ENCODE measurements around the gene LRRC4C. TPM values are rescaled to one million over a fixed set of nuclear protein-coding genes. Genes with fewer than 3 reads are reported as not detected.

The LRRC4C gene
- total RNA-seq, 4 donors from 2014 or later = 1.5 to 2.8 (median 1.7) TPM

- H3K36me3 ChIP-seq = no peaks in the 10 kb centered on the region
- 56 to 67% methylated on average over 6 to 17 of the region's 18 CpGs for WGBS, 2 donors (ENCODE audit: low coverage in 1 of 2)
- H3K27ac ChIP-seq = peak overlapping the region in 1 of 4 donors; percentile 14
- H3K4me1 ChIP-seq = peaks cover 0 to 11% (median 0%) of the 10 kb centered on the region in 3 donors
- no peaks in the 10 kb centered on the region for H3K27me3 ChIP-seq
- no peaks in the 10 kb centered on the region for H3K9me3 ChIP-seq
- ATAC-seq = no peak
- H3K4me3 ChIP-seq = peak overlapping the region in 1 of 2 donors; percentile 13
- no peak for TF ChIP-seq POLR2A (IDR thresholded peaks at IDR 0.05)
- TF ChIP-seq POLR2AphosphoS5 (IDR thresholded peaks at IDR 0.05) = no peak
- TF ChIP-seq EP300 (IDR thresholded peaks at IDR 0.05) = no peak
- TF ChIP-seq, protein P1, sequence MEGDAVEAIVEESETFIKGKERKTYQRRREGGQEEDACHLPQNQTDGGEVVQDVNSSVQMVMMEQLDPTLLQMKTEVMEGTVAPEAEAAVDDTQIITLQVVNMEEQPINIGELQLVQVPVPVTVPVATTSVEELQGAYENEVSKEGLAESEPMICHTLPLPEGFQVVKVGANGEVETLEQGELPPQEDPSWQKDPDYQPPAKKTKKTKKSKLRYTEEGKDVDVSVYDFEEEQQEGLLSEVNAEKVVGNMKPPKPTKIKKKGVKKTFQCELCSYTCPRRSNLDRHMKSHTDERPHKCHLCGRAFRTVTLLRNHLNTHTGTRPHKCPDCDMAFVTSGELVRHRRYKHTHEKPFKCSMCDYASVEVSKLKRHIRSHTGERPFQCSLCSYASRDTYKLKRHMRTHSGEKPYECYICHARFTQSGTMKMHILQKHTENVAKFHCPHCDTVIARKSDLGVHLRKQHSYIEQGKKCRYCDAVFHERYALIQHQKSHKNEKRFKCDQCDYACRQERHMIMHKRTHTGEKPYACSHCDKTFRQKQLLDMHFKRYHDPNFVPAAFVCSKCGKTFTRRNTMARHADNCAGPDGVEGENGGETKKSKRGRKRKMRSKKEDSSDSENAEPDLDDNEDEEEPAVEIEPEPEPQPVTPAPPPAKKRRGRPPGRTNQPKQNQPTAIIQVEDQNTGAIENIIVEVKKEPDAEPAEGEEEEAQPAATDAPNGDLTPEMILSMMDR (IDR thresholded peaks at IDR 0.05) = no peak
These were observed 1179.0 kb downstream of the LRRC4C start for GRCh38 chr11:40280159-40281051.

DNA sequence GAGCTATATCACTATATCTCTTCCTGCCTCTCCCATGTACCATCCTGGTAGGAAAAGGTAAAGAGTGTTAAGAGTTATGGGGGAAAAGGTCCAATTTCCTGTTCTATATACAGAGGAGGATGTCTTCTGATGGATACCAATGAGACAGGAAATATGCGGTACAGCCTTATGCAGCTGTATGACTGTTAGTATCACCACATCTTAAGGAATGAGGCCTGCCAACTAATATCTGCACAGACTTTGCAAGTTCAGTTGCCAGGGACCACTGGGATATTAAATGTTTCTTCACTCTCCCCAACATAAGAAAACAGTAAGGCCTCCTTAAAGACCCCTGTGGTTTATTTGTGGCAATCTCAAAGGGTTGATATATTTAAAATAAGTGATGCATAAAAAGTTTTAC is 1182.5 kb downstream of the LRRC4C start:
- Histone ChIP-seq H3K36me3 (no peaks in the 10 kb centered on the region), H3K4me1 (peaks cover 0 to 11% (median 0%) of the 10 kb centered on the region in 3 donors), H3K4me3 (no peak overlapping the region), H3K27ac (no peak overlapping the region), H3K27me3 (no peaks in the 10 kb centered on the region), H3K9me3 (no peaks in the 10 kb centered on the region)
- ATAC-seq = no peak
- 78 to 100% methylated on average over 1 of the region's 1 CpG for WGBS, 2 donors (ENCODE audit: low coverage in 1 of 2)
- TF ChIP-seq, protein P1 (IDR thresholded peaks at IDR 0.05) = no peak
- TF ChIP-seq EP300 (IDR thresholded peaks at IDR 0.05) (no peak), POLR2A (IDR thresholded peaks at IDR 0.05) (no peak), POLR2AphosphoS5 (IDR thresholded peaks at IDR 0.05) (no peak)

DNA sequence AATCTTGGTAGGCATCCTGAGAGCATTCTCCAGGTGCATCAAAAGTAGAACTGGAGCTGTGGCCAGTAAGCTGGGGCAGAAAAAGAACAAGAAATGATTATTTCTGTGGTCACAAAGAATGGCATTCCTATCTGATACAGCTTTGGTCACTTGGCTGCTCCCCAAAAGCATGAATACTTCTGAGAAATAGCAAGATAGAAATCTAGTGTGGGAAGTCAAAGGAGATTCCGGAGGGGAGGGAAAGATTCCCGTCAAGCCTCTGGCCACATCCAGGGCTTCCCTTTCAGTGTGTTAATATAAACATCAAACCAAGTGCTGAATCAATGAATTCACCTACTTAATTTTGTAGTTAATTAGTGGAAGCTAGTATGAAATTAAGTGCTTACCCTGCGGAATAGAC is 1185.4 kb downstream of the LRRC4C start:
- Histone ChIP-seq H3K36me3 (no peaks in the 10 kb centered on the region), H3K27ac (no peak overlapping the region), H3K4me3 (no peak overlapping the region), H3K9me3 (no peaks in the 10 kb centered on the region), H3K4me1 (no peaks in the 10 kb centered on the region), H3K27me3 (no peaks in the 10 kb centered on the region)
- TF ChIP-seq, protein P1 (IDR thresholded peaks at IDR 0.05) = no peak
- TF ChIP-seq POLR2AphosphoS5 (IDR thresholded peaks at IDR 0.05) = no peak
- TF ChIP-seq POLR2A (IDR thresholded peaks at IDR 0.05) = no peak
- no peak for TF ChIP-seq EP300 (IDR thresholded peaks at IDR 0.05)
- no peak for ATAC-seq
- 15 to 62% methylated on average over 2 to 3 of the region's 3 CpGs for WGBS, 2 donors (ENCODE audit: low coverage in 1 of 2)

DNA sequence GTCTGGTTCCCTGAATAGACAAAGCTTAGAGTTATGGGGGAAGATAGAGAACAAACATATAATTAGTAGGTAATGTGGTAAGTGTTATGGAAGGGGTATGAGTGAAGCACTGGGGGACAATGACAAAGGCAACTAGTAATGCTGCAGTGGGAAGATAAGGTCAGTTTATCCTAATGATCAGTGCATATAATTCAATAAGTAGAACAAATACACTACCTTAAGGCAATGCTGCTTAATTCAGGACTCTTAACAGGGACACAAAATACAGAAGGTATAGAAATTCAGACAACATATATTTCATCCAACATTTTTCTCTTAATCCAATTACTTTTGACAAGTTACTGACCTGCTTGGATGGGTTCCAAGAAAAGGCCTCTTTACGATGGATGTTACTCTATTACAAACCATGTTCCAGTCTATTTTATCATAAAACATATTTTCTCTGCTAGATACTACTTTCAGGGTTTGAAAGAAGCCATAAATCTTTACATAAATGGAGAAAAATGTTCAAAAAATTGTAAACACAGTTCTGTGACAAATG is 1186.2 kb downstream of the LRRC4C start:
- Histone ChIP-seq H3K4me1 (no peaks in the 10 kb centered on the region), H3K27me3 (no peaks in the 10 kb centered on the region), H3K36me3 (no peaks in the 10 kb centered on the region), H3K27ac (no peak overlapping the region), H3K9me3 (no peaks in the 10 kb centered on the region), H3K4me3 (no peak overlapping the region)
- 8 to 45% methylated on average over 1 of the region's 1 CpG for WGBS, 2 donors (ENCODE audit: low coverage in 1 of 2)
- TF ChIP-seq, protein P1 (IDR thresholded peaks at IDR 0.05) = no peak
- no peak for TF ChIP-seq POLR2A (IDR thresholded peaks at IDR 0.05)
- no peak for TF ChIP-seq POLR2AphosphoS5 (IDR thresholded peaks at IDR 0.05)
- no peak for TF ChIP-seq EP300 (IDR thresholded peaks at IDR 0.05)
- ATAC-seq = no peak

Measured in gastroesophageal sphincter (tissue), 4 donors.